ENCODE data around the gene MRPS31.

DNA sequence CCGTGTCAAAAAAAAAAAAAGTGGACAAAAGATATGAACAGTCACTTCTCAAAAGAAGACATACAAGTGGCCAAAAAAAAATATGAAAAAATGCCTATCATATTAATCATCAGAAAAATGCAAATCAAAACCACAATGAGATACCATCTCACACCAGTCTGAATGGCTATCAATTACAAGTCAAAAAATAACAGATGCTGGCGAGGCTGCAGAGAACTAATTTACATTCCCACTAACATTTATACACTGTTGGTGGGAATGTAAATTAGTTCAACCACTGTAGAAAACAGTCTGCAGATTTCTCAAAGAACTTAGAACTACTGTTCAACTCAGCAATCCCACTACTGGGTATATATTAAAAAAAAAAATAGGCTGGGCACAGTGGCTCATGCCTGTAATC lies 78.0 kb downstream of the MRPS31 start:
- TF ChIP-seq, protein P1, sequence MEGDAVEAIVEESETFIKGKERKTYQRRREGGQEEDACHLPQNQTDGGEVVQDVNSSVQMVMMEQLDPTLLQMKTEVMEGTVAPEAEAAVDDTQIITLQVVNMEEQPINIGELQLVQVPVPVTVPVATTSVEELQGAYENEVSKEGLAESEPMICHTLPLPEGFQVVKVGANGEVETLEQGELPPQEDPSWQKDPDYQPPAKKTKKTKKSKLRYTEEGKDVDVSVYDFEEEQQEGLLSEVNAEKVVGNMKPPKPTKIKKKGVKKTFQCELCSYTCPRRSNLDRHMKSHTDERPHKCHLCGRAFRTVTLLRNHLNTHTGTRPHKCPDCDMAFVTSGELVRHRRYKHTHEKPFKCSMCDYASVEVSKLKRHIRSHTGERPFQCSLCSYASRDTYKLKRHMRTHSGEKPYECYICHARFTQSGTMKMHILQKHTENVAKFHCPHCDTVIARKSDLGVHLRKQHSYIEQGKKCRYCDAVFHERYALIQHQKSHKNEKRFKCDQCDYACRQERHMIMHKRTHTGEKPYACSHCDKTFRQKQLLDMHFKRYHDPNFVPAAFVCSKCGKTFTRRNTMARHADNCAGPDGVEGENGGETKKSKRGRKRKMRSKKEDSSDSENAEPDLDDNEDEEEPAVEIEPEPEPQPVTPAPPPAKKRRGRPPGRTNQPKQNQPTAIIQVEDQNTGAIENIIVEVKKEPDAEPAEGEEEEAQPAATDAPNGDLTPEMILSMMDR (IDR thresholded peaks at IDR 0.05 in 2 of 3, conservative IDR thresholded peaks at IDR 0.05 in 1 of 3; ENCODE audit: control insufficient read depth in 2 of 3, extremely low read depth in 1 of 3, insufficient read depth in 1 of 3, low read depth in 3 of 3, low read length in 3 of 3) = no peak
- no peak for TF ChIP-seq ASH2L (IDR thresholded peaks at IDR 0.05; ENCODE audit: borderline replicate concordance, low read depth)
- TF ChIP-seq, protein P2, sequence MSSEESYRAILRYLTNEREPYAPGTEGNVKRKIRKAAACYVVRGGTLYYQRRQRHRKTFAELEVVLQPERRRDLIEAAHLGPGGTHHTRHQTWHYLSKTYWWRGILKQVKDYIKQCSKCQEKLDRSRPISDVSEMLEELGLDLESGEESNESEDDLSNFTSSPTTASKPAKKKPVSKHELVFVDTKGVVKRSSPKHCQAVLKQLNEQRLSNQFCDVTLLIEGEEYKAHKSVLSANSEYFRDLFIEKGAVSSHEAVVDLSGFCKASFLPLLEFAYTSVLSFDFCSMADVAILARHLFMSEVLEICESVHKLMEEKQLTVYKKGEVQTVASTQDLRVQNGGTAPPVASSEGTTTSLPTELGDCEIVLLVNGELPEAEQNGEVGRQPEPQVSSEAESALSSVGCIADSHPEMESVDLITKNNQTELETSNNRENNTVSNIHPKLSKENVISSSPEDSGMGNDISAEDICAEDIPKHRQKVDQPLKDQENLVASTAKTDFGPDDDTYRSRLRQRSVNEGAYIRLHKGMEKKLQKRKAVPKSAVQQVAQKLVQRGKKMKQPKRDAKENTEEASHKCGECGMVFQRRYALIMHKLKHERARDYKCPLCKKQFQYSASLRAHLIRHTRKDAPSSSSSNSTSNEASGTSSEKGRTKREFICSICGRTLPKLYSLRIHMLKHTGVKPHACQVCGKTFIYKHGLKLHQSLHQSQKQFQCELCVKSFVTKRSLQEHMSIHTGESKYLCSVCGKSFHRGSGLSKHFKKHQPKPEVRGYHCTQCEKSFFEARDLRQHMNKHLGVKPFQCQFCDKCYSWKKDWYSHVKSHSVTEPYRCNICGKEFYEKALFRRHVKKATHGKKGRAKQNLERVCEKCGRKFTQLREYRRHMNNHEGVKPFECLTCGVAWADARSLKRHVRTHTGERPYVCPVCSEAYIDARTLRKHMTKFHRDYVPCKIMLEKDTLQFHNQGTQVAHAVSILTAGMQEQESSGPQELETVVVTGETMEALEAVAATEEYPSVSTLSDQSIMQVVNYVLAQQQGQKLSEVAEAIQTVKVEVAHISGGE (CRISPR knock-in tag; IDR thresholded peaks at IDR 0.05) = no peak
- no peak for TF ChIP-seq PAX5 (IDR thresholded peaks at IDR 0.05; ENCODE audit: borderline replicate concordance, low read depth, low read length)
- no peak for TF ChIP-seq POLR2AphosphoS5 (IDR thresholded peaks at IDR 0.05; ENCODE audit: low read length)
- no peak for TF ChIP-seq YY1 (IDR thresholded peaks at IDR 0.05; ENCODE audit: low read depth, low read length)
